MG63 (cell line): ENCODE data around the gene DCTN2. TPM values are rescaled to one million over a fixed set of nuclear protein-coding genes. Genes with fewer than 3 reads are reported as not detected.
"Not testable (repeated sequence)": the region's sequence is repeated elsewhere in the genome, so short reads cannot be mapped to it uniquely, and the experiment has no call there.

Experiments
- DNase-seq: peaks from one replicate; pipeline ENCODE4 v3.0.0-alpha.2; 2020
- H3K27me3 ChIP-seq: fragments of 250-450 bp; sonication (Bioruptor Pico); 2 replicates; pipeline ENCODE4 v1.5.1; 2020; ENCODE audit warnings: mild to moderate bottlenecking, moderate library complexity
- H3K36me3 ChIP-seq: fragments of 250-450 bp; sonication (Bioruptor Pico); 2 replicates; pipeline ENCODE4 v1.5.1; 2020; ENCODE audit warnings: mild to moderate bottlenecking, moderate library complexity
- H3K4me3 ChIP-seq: fragments of 250-450 bp; sonication (Bioruptor Pico); 2 replicates; pipeline ENCODE4 v1.5.1; 2020; ENCODE audit warnings: mild to moderate bottlenecking, moderate library complexity
- H3K9me3 ChIP-seq: fragments of 250-450 bp; sonication (Bioruptor Pico); 2 replicates; pipeline ENCODE4 v1.5.1; 2020; ENCODE audit warnings: mild to moderate bottlenecking, moderate library complexity
- total RNA-seq: library from RNA; depleted of rRNA; stranded (reverse); fragments of >200 nt; shearing (Covaris generic); gene quantifications from 2 replicates; pipeline ENCODE4 v1.2.3, GENCODE V29; 2014; ENCODE audit warnings: low replicate concordance

The DCTN2 gene
- total RNA-seq, 1 experiment from 2014 or later: 158 TPM

- Histone ChIP-seq H3K9me3 (no peaks in the 10 kb centered on the region), H3K27me3 (no peaks in the 10 kb centered on the region), H3K4me3 (no peak overlapping the region), H3K36me3 (peaks cover 92% of the 10 kb centered on the region)
- no peak for DNase-seq
Observed at GRCh38 chr12:57515408-57515933, 31.5 kb downstream of the DCTN2 start.

- no peaks in the 10 kb centered on the region for H3K27me3 ChIP-seq
- H3K9me3 ChIP-seq: no peaks in the 10 kb centered on the region
- peaks cover 93% of the 10 kb centered on the region for H3K36me3 ChIP-seq
- no peak for DNase-seq
- H3K4me3 ChIP-seq: no peak overlapping the region
Observed at GRCh38 chr12:57514720-57515407, 32.1 kb downstream of the DCTN2 start.

GRCh38 chr12:57514246-57514645 is 32.7 kb downstream of the DCTN2 start:
- H3K9me3 ChIP-seq, H3K4me3 ChIP-seq, H3K27me3 ChIP-seq, DNase-seq: not testable (repeated sequence)
- peaks cover 93% of the 10 kb centered on the region for H3K36me3 ChIP-seq

- H3K4me3 ChIP-seq, DNase-seq, H3K27me3 ChIP-seq, H3K9me3 ChIP-seq: not testable (repeated sequence)
- peaks cover 93% of the 10 kb centered on the region for H3K36me3 ChIP-seq
Observed at GRCh38 chr12:57513677-57514076, 33.3 kb downstream of the DCTN2 start.

- H3K27me3 ChIP-seq: no peaks in the 10 kb centered on the region
- DNase-seq: no peak
- H3K4me3 ChIP-seq: no peak overlapping the region
- H3K36me3 ChIP-seq: peaks cover 90% of the 10 kb centered on the region
- no peaks in the 10 kb centered on the region for H3K9me3 ChIP-seq
Observed at GRCh38 chr12:57513266-57513665, 33.7 kb downstream of the DCTN2 start.

GRCh38 chr12:57512665-57513064 is 34.3 kb downstream of the DCTN2 start:
- Histone ChIP-seq H3K4me3 (no peak overlapping the region), H3K27me3 (no peaks in the 10 kb centered on the region), H3K9me3 (no peaks in the 10 kb centered on the region), H3K36me3 (peaks cover 84% of the 10 kb centered on the region)
- no peak for DNase-seq

GRCh38 chr12:57511588-57512325 is 35.2 kb downstream of the DCTN2 start:
- no peaks in the 10 kb centered on the region for H3K9me3 ChIP-seq
- no peaks in the 10 kb centered on the region for H3K27me3 ChIP-seq
- no peak overlapping the region for H3K4me3 ChIP-seq
- no peak for DNase-seq
- H3K36me3 ChIP-seq: peaks cover 75% of the 10 kb centered on the region

GRCh38 chr12:57511161-57511560 is 35.8 kb downstream of the DCTN2 start:
- DNase-seq: no peak
- H3K36me3 ChIP-seq: peaks cover 72% of the 10 kb centered on the region
- H3K9me3 ChIP-seq: no peaks in the 10 kb centered on the region
- H3K4me3 ChIP-seq: no peak overlapping the region
- H3K27me3 ChIP-seq: no peaks in the 10 kb centered on the region

- not testable (repeated sequence) for H3K9me3 ChIP-seq, DNase-seq, H3K27me3 ChIP-seq, H3K4me3 ChIP-seq
- peaks cover 70% of the 10 kb centered on the region for H3K36me3 ChIP-seq
Observed at GRCh38 chr12:57507796-57508195, 39.2 kb downstream of the DCTN2 start.

GRCh38 chr12:57506541-57506940 is 40.5 kb downstream of the DCTN2 start:
- H3K36me3 ChIP-seq: peaks cover 67% of the 10 kb centered on the region

GRCh38 chr12:57502311-57502969 is 44.6 kb downstream of the DCTN2 start:
- peaks cover 76% of the 10 kb centered on the region for H3K36me3 ChIP-seq
- not testable (repeated sequence) for H3K9me3 ChIP-seq, H3K4me3 ChIP-seq, DNase-seq, H3K27me3 ChIP-seq

More at GRCh38 chr12:57506541-57506940, 40.5 kb downstream of the DCTN2 start:
- not testable (repeated sequence) for H3K27me3 ChIP-seq, H3K9me3 ChIP-seq, DNase-seq, H3K4me3 ChIP-seq

GRCh38 chr12:57500213-57500612 is 46.8 kb downstream of the DCTN2 start:
- DNase-seq: no peak
- H3K36me3 ChIP-seq: peaks cover 81% of the 10 kb centered on the region

GRCh38 chr12:57498571-57498970 is 48.4 kb downstream of the DCTN2 start:
- Histone ChIP-seq H3K4me3 (no peak overlapping the region), H3K27me3 (no peaks in the 10 kb centered on the region), H3K36me3 (peaks cover 74% of the 10 kb centered on the region), H3K9me3 (no peaks in the 10 kb centered on the region)
- no peak for DNase-seq

More at GRCh38 chr12:57500213-57500612, 46.8 kb downstream of the DCTN2 start:
- H3K9me3 ChIP-seq: no peaks in the 10 kb centered on the region
- H3K4me3 ChIP-seq: no peak overlapping the region
- H3K27me3 ChIP-seq: no peaks in the 10 kb centered on the region

GRCh38 chr12:57498132-57498502 is 48.9 kb downstream of the DCTN2 start:
- Histone ChIP-seq H3K27me3 (no peaks in the 10 kb centered on the region), H3K4me3 (no peak overlapping the region), H3K9me3 (no peaks in the 10 kb centered on the region), H3K36me3 (peaks cover 73% of the 10 kb centered on the region)
- DNase-seq: no peak

- Histone ChIP-seq H3K27me3 (no peaks in the 10 kb centered on the region), H3K36me3 (peaks cover 76% of the 10 kb centered on the region), H3K9me3 (no peaks in the 10 kb centered on the region), H3K4me3 (no peak overlapping the region)
- no peak for DNase-seq
Observed at GRCh38 chr12:57497223-57498131, 49.5 kb downstream of the DCTN2 start.

GRCh38 chr12:57496822-57497221 is 50.2 kb downstream of the DCTN2 start:
- Histone ChIP-seq H3K36me3 (peaks cover 74% of the 10 kb centered on the region), H3K9me3 (no peaks in the 10 kb centered on the region), H3K4me3 (no peak overlapping the region), H3K27me3 (no peaks in the 10 kb centered on the region)
- DNase-seq: no peak
